IPS DF 6.9 (cell line): ENCODE measurements around the gene DEFB108B.
"Not testable (repeated sequence)": the region's sequence is repeated elsewhere in the genome, so short reads cannot be mapped to it uniquely, and the experiment has no call there.

Source experiments
- DNase-seq: peaks from one replicate; pipeline ENCODE4 v3.0.0-alpha.2; 2013; ENCODE audit warnings: low read depth, low spot score
- H3K27ac ChIP-seq: one replicate; pipeline ENCODE4 v1.5.1; 2013; ENCODE audit warnings: low read length, control low read depth
- H3K27me3 ChIP-seq: 2 replicates; pipeline ENCODE4 v1.6.1; 2013; ENCODE audit warnings: mild to moderate bottlenecking, low read length; ENCODE audit not compliant: control insufficient read depth, insufficient read depth
- H3K36me3 ChIP-seq: 2 replicates; pipeline ENCODE4 v1.6.1; 2013; ENCODE audit warnings: low read length; ENCODE audit not compliant: control insufficient read depth, insufficient read depth
- H3K4me1 ChIP-seq: 2 replicates; pipeline ENCODE4 v1.6.1; 2013; ENCODE audit warnings: low read length; ENCODE audit not compliant: control insufficient read depth, insufficient read depth
- H3K4me3 ChIP-seq: 2 replicates; pipeline ENCODE4 v1.5.1; 2013; ENCODE audit warnings: mild to moderate bottlenecking, low read length
- H3K9me3 ChIP-seq: 2 replicates; pipeline ENCODE4 v1.6.1; 2013; ENCODE audit warnings: low read length, inconsistent platforms; ENCODE audit not compliant: control insufficient read depth, insufficient read depth
- WGBS: extraction: QIAGEN DNeasy Blood & Tissue Kit; methylation state at CpG from one replicate; pipeline ENCODE4 v1.1.7; 2013; ENCODE audit warnings: mixed read lengths, missing lambda C conversion rate; ENCODE audit not compliant: insufficient read length, insufficient coverage; 5-methylcytosine and 5-hydroxymethylcytosine counted together

DEFB108B gene

GRCh38 chr11:71869931-71870330, 36.9 kb downstream of the DEFB108B start:
- not testable (repeated sequence) for H3K4me3 ChIP-seq, H3K9me3 ChIP-seq
- no CpG with 5 or more reads among the region's 3 CpGs for WGBS

DNA sequence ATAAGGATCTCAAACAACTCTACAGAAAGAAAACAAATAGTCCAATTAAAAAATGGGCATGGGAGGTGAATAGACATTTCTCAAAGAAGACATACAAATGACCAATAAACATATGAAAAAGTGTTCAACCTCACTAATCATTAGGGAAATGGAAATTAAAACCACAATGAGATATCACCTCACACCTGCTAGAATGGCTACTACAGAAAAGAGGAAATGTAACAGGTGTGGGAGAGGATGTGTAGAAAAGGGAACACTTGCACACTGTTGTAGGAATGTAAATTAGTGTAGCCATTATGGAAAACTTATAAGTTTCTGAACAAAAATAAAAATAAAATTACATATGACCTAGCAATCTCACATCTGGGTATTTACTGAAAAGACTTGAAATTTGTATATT, 37.7 kb downstream of the DEFB108B start:
- not testable (repeated sequence) for H3K4me3 ChIP-seq, H3K36me3 ChIP-seq, H3K27ac ChIP-seq, DNase-seq, H3K4me1 ChIP-seq, H3K9me3 ChIP-seq, H3K27me3 ChIP-seq

More at GRCh38 chr11:71869931-71870330, 36.9 kb downstream of the DEFB108B start:
- H3K27ac ChIP-seq, H3K27me3 ChIP-seq, DNase-seq, H3K4me1 ChIP-seq, H3K36me3 ChIP-seq: not testable (repeated sequence)

DNA sequence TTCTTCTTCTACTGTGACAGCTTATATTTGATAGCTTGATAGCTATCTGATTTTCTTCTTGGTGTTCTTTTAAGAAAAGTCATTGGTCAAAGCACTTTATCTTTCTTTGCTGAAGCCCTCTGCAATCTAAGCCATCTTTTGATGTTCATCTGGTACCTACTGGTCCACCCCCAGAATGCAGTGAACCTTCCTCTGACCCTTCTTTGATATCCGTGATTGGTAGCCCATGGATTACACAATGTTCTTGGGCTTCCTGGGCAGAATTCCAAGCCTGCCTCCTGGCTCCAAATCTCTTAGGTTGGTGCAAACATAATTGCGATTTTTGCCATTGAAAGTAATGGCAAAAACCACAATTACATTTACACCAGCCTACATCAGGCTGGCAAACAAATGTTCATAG, 43.3 kb downstream of the DEFB108B start:
- not testable (repeated sequence) for DNase-seq, H3K27me3 ChIP-seq, H3K27ac ChIP-seq, H3K4me3 ChIP-seq, H3K4me1 ChIP-seq, H3K9me3 ChIP-seq, H3K36me3 ChIP-seq
- no CpG with 5 or more reads among the region's 2 CpGs for WGBS

GRCh38 chr11:71878059-71878458, 45.1 kb downstream of the DEFB108B start, which contains the start of gene DEFB131B:
TSS of gene DEFB131B (plus strand) at chr11:71878453. CDS start at chr11:71878453, 0 bp downstream.
- DNase-seq, H3K36me3 ChIP-seq, H3K27me3 ChIP-seq, H3K4me1 ChIP-seq, H3K9me3 ChIP-seq, H3K4me3 ChIP-seq, H3K27ac ChIP-seq: not testable (repeated sequence)
- no CpG with 5 or more reads among the region's 1 CpG for WGBS

DNA sequence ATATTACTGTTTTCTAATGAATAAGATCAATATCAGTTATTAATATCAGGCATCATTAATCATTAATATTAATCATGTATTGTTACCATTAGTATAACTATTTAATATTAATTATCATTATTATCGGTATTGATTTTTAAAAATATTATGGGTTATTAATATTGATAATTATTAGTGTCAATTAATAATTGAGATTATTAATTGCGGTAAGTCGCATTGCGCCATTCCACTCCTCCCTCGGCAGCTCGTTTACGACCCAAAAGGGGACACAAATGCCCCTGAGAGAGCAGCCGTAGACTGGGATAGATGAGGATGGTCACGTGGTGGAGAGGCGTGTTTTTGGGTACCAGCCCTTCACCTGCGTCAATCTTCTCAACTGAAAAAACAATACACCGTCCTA, 52.8 kb downstream of the DEFB108B start:
- H3K4me1 ChIP-seq, H3K27ac ChIP-seq, H3K27me3 ChIP-seq, H3K9me3 ChIP-seq, H3K4me3 ChIP-seq, H3K36me3 ChIP-seq, DNase-seq: not testable (repeated sequence)
- WGBS: 83% methylated on average over 1 of the region's 12 CpGs
